Left forelimb (tissue), 1 donor: ENCODE measurements around the gene FAM240B.

ENCODE experiments used
- DNase-seq: peaks from one replicate; pipeline ENCODE4 v3.0.0-alpha.2; 2018; ENCODE audit warnings: low spot score

FAM240B gene

DNA sequence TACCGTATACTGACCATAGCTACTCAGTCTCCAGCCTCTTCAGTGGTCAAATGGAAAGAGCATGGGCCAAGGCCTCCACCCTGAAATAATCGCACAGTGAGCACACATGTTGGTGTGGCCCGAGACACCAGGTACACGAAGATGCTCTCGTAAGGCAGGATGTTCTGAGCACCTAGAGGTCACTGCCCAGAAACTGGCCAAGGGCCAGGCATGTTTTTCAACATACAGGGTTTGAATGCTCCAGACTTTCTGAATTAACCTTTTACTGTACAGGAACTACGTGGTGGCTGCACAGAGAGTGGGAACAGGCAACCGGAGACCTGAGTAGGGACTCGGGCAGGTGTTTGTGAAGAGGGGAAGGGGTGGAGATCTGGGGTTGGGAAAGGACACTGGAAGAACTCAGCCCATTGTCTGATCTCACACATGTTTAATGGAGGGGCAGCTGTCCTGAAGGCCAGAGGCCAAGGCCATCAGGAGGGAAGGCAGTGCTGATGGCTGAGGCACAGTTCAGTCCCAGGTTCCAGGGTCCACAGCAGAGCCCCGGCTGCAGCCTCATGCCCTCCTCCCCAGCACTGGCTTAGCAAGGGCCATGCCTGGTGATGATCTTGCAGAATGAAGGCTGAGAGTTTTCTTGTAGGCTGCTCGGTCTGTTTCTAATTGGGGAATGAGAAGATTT, 51.0 kb downstream of the FAM240B start:
- DNase-seq, result no peak

DNA sequence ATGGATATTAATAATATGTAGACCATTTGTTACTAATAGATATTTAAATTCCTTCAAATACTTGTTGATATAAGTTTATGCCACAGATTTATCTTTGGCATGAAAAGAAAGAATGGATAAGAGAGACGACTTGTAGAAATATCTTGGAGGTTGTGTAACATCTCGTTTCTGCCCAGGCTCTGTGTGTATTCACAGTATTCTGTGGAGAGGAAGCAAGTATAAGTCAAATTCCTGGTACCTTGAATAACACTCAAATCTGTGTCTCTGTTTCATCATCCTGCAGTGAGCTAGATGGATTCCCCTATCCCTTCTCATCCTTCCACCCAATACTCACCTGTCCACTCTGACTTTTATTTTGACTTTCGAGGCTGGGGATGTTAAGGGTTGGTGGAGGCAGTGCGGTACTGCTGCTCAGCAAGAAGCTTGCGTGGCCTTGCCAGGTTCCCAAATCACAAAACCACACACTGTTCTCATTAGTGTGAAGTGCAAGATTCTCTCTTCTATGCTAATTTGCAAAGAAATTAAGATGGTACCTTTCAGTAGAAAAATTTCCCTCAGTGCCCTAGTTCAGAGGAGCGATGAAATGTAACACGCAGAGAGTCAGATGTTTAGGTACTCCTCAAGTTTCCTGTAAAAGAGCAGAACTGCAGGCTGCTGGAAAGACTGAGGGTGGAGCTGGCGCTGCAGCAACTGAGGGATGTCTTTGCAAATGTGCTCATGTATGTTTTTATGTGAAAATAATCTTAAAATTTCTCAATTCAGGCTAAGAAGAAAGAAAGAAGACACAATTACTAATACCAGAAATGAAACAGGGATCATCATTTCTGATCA, 57.0 kb downstream of the FAM240B start:
- DNase-seq, result no peak

DNA sequence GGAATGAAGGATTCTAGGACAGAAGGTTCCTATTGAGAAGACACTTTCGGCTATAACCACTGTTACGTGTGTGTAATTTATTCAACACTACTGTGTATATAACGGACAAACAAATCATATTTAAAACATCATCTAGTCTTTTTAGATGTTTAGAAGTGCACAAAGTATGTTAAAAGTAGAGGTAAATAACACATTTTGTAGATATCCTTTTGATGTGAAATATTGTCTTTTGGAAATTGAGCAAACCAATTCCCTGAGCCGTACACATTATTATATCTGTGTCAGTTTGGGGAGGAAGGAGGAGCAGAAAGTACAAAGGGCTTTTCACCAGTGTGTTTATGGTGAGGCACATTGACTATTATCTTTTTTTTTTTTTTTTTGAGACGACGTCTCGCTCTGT, 60.4 kb downstream of the FAM240B start:
- DNase-seq, result no peak

- no peak for DNase-seq
Measured at GRCh38 chr9:38656896-38657295, 63.0 kb downstream of the FAM240B start.

- DNase-seq, result no peak
Measured at GRCh38 chr9:38652486-38652885, 67.4 kb downstream of the FAM240B start.

DNA sequence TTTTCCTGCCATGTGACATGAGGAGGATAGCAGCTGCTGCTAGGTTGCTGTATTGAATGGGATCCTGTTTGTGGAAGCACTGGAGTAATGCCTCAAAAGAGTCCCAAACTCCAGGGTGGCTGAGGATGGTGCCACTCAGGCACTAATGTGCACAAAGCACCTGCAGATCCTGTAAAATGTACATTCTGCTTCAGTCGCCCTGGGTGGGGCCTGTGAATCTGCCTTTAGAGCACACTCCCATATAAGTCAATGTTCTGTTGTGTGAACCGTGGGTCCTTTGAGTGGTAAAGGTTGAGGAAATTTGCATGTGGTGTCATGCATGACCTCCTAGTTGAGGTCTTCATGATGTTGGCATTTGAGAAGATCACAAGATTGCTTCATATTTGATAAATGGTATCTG, 67.9 kb downstream of the FAM240B start:
- no peak for DNase-seq

DNA sequence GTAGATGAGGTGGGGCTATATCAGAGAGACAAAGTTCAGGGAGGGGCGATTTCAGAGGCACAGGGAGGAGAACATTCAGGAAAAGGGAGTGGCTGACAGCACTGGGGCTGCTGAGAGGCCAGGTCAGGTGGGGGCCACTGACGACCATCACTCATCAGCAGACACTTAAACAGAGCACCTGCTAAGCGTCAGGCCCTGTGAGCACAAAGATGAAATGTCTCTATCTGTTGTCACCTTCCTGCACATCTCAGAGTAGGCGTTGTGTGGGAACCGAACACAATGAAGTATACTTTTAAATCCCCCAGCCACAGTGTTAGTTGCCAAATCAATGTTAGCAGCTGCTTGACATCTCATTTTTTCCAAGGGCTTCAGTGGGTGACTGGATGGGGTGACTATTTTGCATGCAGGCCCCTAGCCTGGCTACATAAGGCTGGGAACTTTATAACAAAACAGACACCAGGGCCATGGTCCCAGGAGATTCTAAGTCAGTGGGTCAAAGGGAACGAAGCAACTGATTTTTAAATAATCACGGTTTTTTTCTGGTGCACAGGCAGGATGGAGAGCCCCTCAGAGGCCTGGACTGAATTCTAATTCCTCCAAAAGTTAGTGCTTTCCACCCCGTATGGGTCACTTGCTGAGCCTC, 68.4 kb downstream of the FAM240B start:
- DNase-seq, result no peak

DNA sequence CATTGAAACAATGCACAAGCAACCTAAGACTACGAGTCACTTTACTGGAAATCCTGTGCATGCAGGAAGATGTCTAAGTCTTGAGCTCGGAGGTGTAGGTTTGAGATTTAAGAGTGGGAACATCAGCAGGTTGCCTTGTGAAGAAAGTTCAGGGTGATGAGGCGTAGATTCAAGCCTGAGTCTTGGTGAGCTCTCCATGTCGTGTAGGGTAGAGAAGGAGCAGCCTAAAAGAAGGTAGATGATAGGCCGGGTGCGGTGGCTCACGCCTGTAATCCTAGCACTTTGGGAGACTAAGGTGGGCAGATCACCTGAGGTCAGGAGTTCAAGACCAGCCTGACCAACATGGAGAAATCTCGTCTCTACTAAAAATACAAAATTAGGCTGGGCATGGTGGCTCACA, 69.4 kb downstream of the FAM240B start:
- DNase-seq, result no peak

DNA sequence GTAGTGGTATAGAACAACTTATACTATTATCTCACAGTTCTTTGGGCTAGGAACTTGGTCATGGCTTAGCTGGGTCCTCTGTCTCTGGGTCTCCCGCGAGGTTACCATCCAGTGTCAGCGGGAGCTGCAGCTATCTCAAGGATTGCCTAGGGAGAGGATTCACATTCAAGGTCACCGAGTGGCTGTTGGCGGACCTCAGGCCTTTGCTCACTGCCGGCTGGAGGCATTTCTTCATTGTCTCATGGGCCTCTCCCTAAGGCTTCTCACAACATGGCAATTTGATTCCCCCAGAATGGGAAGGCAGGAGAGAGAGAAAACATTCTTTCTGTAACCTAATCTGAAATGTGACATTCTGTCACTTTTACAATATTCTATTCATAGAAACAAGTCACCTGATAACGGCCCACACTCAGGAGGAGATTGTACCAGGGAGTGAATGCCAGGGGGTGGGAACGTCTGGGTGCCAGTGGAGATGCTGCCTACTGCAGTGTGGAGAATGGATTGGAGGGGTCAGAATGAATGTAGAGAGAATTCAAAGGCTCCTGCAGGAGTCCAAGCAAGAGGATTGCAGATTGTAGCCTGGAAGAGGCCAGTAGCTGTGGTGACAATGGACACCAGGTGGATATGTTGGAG, 70.1 kb downstream of the FAM240B start:
- DNase-seq, result no peak

GRCh38 chr9:38644601-38645000, 75.3 kb downstream of the FAM240B start:
- DNase-seq, result no peak
